SK-N-SH treated with all-trans-retinoic acid at 6 μM for 48 hours (cell line): ENCODE measurements around the gene UBQLNL.

Source experiments
- ATAC-seq: fragments of 200-7000 bp; cut with Tn5 transposase; 3 replicates; pipeline ENCODE4 v1.9.1; 2020; ENCODE audit warnings: mild to moderate bottlenecking, moderate library complexity
- BACH2 ChIP-seq: fragments of 250-450 bp; sonication (Bioruptor Pico); IDR thresholded peaks from 2 replicates; pipeline ENCODE4 v1.9.0; 2021; ENCODE audit warnings: mild to moderate bottlenecking, borderline replicate concordance
- CSRNP3 ChIP-seq: fragments of 250-450 bp; sonication (Bioruptor Pico); IDR thresholded peaks from 2 replicates; pipeline ENCODE4 v1.5.1; 2021; ENCODE audit warnings: mild to moderate bottlenecking, moderate library complexity
- ESRRG ChIP-seq: fragments of 250-450 bp; sonication (Bioruptor Pico); IDR thresholded peaks from 2 replicates; pipeline ENCODE4 v1.6.1; 2021; ENCODE audit warnings: mild to moderate bottlenecking
- GLIS3 ChIP-seq: fragments of 250-450 bp; sonication (Bioruptor Pico); IDR thresholded peaks from 2 replicates; pipeline ENCODE4 v1.5.0; 2020; ENCODE audit warnings: mild to moderate bottlenecking, moderate library complexity
- ISL1 ChIP-seq: fragments of 250-450 bp; sonication (Bioruptor Pico); IDR thresholded peaks from 2 replicates; pipeline ENCODE4 v2.1.2; 2022; ENCODE audit warnings: mild to moderate bottlenecking, moderate library complexity
- OSR1 ChIP-seq: fragments of 250-450 bp; sonication (Bioruptor Pico); IDR thresholded peaks from 2 replicates; pipeline ENCODE4 v1.8.0; 2022; ENCODE audit warnings: moderate library complexity, mild to moderate bottlenecking, inconsistent platforms
- PATZ1 ChIP-seq: fragments of 250-450 bp; sonication (Bioruptor Pico); IDR thresholded peaks from 2 replicates; pipeline ENCODE4 v1.8.0; 2020; ENCODE audit warnings: mild to moderate bottlenecking, moderate library complexity, borderline replicate concordance
- POU6F1 ChIP-seq: fragments of 250-450 bp; sonication (Bioruptor Pico); IDR thresholded peaks from 2 replicates; pipeline ENCODE4 v1.8.0; 2021; ENCODE audit warnings: low read depth, mild to moderate bottlenecking, moderate library complexity, borderline replicate concordance
- RARB ChIP-seq: fragments of 250-450 bp; sonication (Bioruptor Pico); IDR thresholded peaks from 2 replicates; pipeline ENCODE4 v1.8.0; 2021; ENCODE audit warnings: mild to moderate bottlenecking, moderate library complexity
- SNAI2 ChIP-seq: fragments of 250-450 bp; sonication (Bioruptor Pico); IDR thresholded peaks from 2 replicates; pipeline ENCODE4 v1.5.0; 2020; ENCODE audit warnings: mild to moderate bottlenecking, moderate library complexity
- TCF4 ChIP-seq: fragments of 250-450 bp; sonication (Bioruptor Pico); IDR thresholded peaks from 2 replicates; pipeline ENCODE4 v1.8.0; 2021; ENCODE audit warnings: mild to moderate bottlenecking, moderate library complexity, borderline replicate concordance
- TOX ChIP-seq: fragments of 250-450 bp; sonication (Bioruptor Pico); IDR thresholded peaks from 2 replicates; pipeline ENCODE4 v1.8.0; 2021; ENCODE audit warnings: mild to moderate bottlenecking, moderate library complexity, borderline replicate concordance
- TSHZ2 ChIP-seq: fragments of 250-450 bp; sonication (Bioruptor Pico); IDR thresholded peaks from 2 replicates; pipeline ENCODE4 v1.5.0; 2020; ENCODE audit warnings: mild to moderate bottlenecking, moderate library complexity
- ZC3H10 ChIP-seq: fragments of 250-450 bp; sonication (Bioruptor Pico); IDR thresholded peaks from 2 replicates; pipeline ENCODE4 v1.5.1; 2021; ENCODE audit warnings: mild to moderate bottlenecking, moderate library complexity
- ZFP3 ChIP-seq: fragments of 250-450 bp; sonication (Bioruptor Pico); IDR thresholded peaks from 2 replicates; pipeline ENCODE4 v1.5.0; 2020; ENCODE audit warnings: mild to moderate bottlenecking, moderate library complexity
- ZFP30 ChIP-seq: fragments of 450-650 bp; formaldehyde crosslinking; IDR thresholded peaks from 2 replicates; pipeline ENCODE4 v1.5.0; 2022; ENCODE audit warnings: mild to moderate bottlenecking, moderate library complexity
- ZNF565 ChIP-seq: fragments of 450-650 bp; formaldehyde crosslinking; conservative IDR thresholded peaks from 2 replicates; pipeline ENCODE4 v1.5.0; 2020; ENCODE audit warnings: low read depth, mild to moderate bottlenecking, moderate library complexity
- ZNF70 ChIP-seq: fragments of 450-650 bp; formaldehyde crosslinking; IDR thresholded peaks from 2 replicates; pipeline ENCODE4 v1.5.0; 2020; ENCODE audit warnings: mild to moderate bottlenecking, moderate library complexity
- ZNF8 ChIP-seq: fragments of 450-650 bp; formaldehyde crosslinking; IDR thresholded peaks from 2 replicates; pipeline ENCODE4 v1.5.0; 2020; ENCODE audit warnings: mild to moderate bottlenecking, moderate library complexity

Gene UBQLNL

GRCh38 chr11:5507177-5507932, 9.1 kb downstream of the UBQLNL start:
- TF ChIP-seq SNAI2 (CRISPR knock-in tag) (no peak), CSRNP3 (CRISPR knock-in tag) (no peak), ZC3H10 (CRISPR knock-in tag) (no peak), ZFP30 (CRISPR knock-in tag) (no peak), TSHZ2 (CRISPR knock-in tag) (no peak), ZNF8 (CRISPR knock-in tag) (no peak), RARB (no peak), TOX (CRISPR knock-in tag) (no peak), ZNF70 (CRISPR knock-in tag) (no peak), ZFP3 (CRISPR knock-in tag) (no peak), BACH2 (no peak), PATZ1 (no peak), ESRRG (CRISPR knock-in tag) (no peak), ISL1 (CRISPR knock-in tag) (no peak), OSR1 (CRISPR knock-in tag) (no peak)
- ATAC-seq, result no peak

GRCh38 chr11:5505363-5506048, 11.0 kb downstream of the UBQLNL start:
- TF ChIP-seq TCF4, result no peak
- no peak for TF ChIP-seq ESRRG (CRISPR knock-in tag)
- no peak for TF ChIP-seq ZNF565 (CRISPR knock-in tag)
- no peak for TF ChIP-seq OSR1 (CRISPR knock-in tag)
- no peak for TF ChIP-seq GLIS3 (CRISPR knock-in tag)
- TF ChIP-seq SNAI2 (CRISPR knock-in tag), result no peak
- TF ChIP-seq TOX (CRISPR knock-in tag), result no peak
- no peak for TF ChIP-seq ISL1 (CRISPR knock-in tag)
- no peak for TF ChIP-seq POU6F1 (CRISPR knock-in tag)
- no peak for TF ChIP-seq TSHZ2 (CRISPR knock-in tag)
- TF ChIP-seq ZNF70 (CRISPR knock-in tag), result no peak
- TF ChIP-seq CSRNP3 (CRISPR knock-in tag), result no peak
- TF ChIP-seq, all 23 proteins: peak for 0
- ATAC-seq, result no peak
